Measurements from ENCODE around the gene RAPGEF3.

The RAPGEF3 gene

GRCh38 chr12:47734725-47735480, 23.8 kb downstream of the RAPGEF3 start:
- FAIRE-seq, result no peak
- DNase-seq (ENCODE audit: insufficient read length), result no peak
- TF ChIP-seq TAF1 (IDR thresholded peaks at IDR 0.05; ENCODE audit: borderline replicate concordance, low read depth, low read length) (no peak), POLR2AphosphoS5 (IDR thresholded peaks at IDR 0.05; ENCODE audit: low read depth, low read length) (no peak), POLR2A (IDR thresholded peaks at IDR 0.05; ENCODE audit: low read depth, low read length) (no peak)

DNA sequence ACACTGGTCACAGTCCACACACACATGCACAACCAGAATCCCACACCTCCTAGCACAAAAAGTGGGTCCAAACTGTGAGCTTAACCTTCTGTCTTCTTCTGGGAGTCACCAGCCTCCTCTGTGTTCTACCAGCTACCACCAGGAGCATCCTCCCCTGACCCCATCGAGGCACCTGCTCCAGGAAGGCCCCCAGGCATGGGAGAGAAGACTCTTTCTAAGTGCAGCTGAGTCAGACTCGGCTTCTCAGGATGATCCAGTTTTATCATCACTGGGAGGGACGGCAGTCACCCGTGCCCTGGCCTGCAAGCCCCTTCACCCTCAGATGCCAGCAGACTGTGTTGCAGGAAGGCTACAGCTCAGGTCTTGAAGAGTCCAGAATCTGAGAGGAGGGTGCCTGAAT, 25.5 kb downstream of the RAPGEF3 start:
- DNase-seq (ENCODE audit: insufficient read length), result no peak
- no peak for TF ChIP-seq POLR2A (IDR thresholded peaks at IDR 0.05; ENCODE audit: low read depth, low read length)
- no peak for TF ChIP-seq TAF1 (IDR thresholded peaks at IDR 0.05; ENCODE audit: borderline replicate concordance, low read depth, low read length)
- TF ChIP-seq POLR2AphosphoS5 (IDR thresholded peaks at IDR 0.05; ENCODE audit: low read depth, low read length), result no peak
- FAIRE-seq, result no peak

DNA sequence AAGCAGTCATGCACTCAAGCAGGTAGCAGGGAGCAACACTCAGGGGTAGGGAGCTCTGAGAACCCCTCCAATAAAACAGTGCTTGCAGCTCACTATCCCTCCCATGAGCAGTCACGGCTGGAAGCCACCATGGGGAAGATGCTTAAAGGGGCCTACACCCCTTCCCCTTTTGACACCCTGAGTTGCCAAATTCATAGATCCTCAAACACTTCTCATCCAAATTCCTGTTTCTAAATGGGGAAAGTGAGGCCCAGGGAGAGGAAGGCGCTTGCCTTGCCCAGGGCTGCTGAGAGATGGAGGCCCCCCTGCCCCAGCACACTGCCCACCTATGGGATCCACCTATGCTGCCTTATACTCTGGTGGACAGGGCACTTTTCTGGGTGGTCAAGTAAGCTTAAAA, 26.2 kb downstream of the RAPGEF3 start:
- DNase-seq (ENCODE audit: insufficient read length) (no peak), FAIRE-seq (no peak)
- TF ChIP-seq POLR2A (IDR thresholded peaks at IDR 0.05; ENCODE audit: low read depth, low read length), result no peak
- TF ChIP-seq TAF1 (IDR thresholded peaks at IDR 0.05; ENCODE audit: borderline replicate concordance, low read depth, low read length), result no peak
- no peak for TF ChIP-seq POLR2AphosphoS5 (IDR thresholded peaks at IDR 0.05; ENCODE audit: low read depth, low read length)

DNA sequence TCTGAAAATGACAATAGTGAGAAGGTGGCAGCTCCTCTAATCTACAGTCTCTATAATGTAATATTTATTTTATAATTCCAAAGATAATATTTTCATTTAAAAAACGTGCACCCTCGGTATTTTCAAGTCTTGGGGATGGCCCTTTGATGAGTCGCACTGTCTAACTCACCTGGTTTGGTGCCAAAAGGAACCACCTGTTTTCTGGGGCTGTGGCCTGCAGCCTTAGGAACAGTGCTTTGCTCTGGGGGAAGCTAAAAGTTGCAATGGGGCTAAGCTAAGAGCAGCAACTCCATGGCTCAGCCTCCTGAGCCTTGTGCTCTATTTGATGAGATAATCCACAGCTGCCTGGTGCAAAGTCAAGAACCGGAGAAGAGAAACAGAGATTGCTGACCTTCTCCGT, 27.0 kb downstream of the RAPGEF3 start:
- FAIRE-seq (no peak), DNase-seq (ENCODE audit: insufficient read length) (no peak)
- TF ChIP-seq POLR2AphosphoS5 (IDR thresholded peaks at IDR 0.05; ENCODE audit: low read depth, low read length) (no peak), TAF1 (IDR thresholded peaks at IDR 0.05; ENCODE audit: borderline replicate concordance, low read depth, low read length) (no peak), POLR2A (IDR thresholded peaks at IDR 0.05; ENCODE audit: low read depth, low read length) (no peak)

- TF ChIP-seq TAF1 (IDR thresholded peaks at IDR 0.05; ENCODE audit: borderline replicate concordance, low read depth, low read length) (no peak), POLR2A (IDR thresholded peaks at IDR 0.05; ENCODE audit: low read depth, low read length) (no peak), POLR2AphosphoS5 (IDR thresholded peaks at IDR 0.05; ENCODE audit: low read depth, low read length) (no peak)
- FAIRE-seq, result no peak
- no peak for DNase-seq (ENCODE audit: insufficient read length)
Observed at GRCh38 chr12:47730341-47730744, 28.3 kb downstream of the RAPGEF3 start.

DNA sequence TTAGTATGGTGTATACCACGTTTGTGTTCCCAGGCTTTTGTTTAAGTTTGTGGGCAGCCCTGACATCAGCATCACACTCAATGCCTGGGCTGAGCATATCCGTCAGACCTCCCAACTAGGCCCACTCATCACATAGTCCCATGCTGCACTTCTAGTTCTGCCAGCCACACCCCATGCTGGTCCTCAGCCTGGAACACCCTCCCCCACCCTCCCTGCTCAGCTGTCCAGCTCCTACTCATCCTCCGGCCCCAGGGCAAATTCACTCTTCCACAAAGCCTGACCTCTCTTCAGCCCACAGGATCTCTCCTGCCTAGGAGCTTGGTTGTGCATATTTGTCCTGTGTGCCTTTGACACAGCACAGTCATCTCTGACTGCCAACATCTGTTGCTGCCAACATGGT, 29.4 kb downstream of the RAPGEF3 start:
- no peak for DNase-seq (ENCODE audit: insufficient read length)
- no peak for FAIRE-seq
- TF ChIP-seq POLR2AphosphoS5 (IDR thresholded peaks at IDR 0.05; ENCODE audit: low read depth, low read length) (no peak), POLR2A (IDR thresholded peaks at IDR 0.05; ENCODE audit: low read depth, low read length) (no peak), TAF1 (IDR thresholded peaks at IDR 0.05; ENCODE audit: borderline replicate concordance, low read depth, low read length) (no peak)

DNA sequence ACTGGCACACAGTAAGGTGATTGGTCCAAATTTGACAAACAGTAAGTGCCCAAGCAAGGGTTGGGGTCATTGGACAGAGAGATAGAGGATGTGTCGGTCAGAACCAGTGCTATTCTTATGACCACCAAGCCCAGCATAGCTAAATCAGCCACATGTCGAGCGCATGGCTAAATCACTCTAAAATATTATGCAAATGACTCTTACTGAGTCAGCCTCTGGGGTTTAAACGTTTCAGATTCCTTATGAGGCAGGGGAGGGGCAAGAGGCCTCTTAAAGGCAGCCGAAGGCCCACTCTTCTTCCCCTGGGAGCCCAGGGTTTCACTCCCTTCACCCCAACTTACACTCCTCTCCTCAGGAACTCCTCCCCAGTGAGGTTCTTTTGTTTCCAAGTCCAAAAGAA, 32.8 kb downstream of the RAPGEF3 start:
- FAIRE-seq, result peak; percentile 76
- no peak for DNase-seq (ENCODE audit: insufficient read length)
- TF ChIP-seq POLR2A (IDR thresholded peaks at IDR 0.05; ENCODE audit: low read depth, low read length) (no peak), TAF1 (IDR thresholded peaks at IDR 0.05; ENCODE audit: borderline replicate concordance, low read depth, low read length) (no peak), POLR2AphosphoS5 (IDR thresholded peaks at IDR 0.05; ENCODE audit: low read depth, low read length) (no peak)

- TF ChIP-seq TAF1 (IDR thresholded peaks at IDR 0.05; ENCODE audit: borderline replicate concordance, low read depth, low read length), result no peak
- no peak for TF ChIP-seq POLR2A (IDR thresholded peaks at IDR 0.05; ENCODE audit: low read depth, low read length)
- TF ChIP-seq POLR2AphosphoS5 (IDR thresholded peaks at IDR 0.05; ENCODE audit: low read depth, low read length), result no peak
- FAIRE-seq, result no peak
- DNase-seq (ENCODE audit: insufficient read length), result no peak
Observed at GRCh38 chr12:47725091-47725772, 33.4 kb downstream of the RAPGEF3 start, which contains the start of gene ENDOU. Gene ENDOU, minus strand, starts transcription at chr12:47725490. Its CDS starts 77 bp downstream, at chr12:47725413.

DNA sequence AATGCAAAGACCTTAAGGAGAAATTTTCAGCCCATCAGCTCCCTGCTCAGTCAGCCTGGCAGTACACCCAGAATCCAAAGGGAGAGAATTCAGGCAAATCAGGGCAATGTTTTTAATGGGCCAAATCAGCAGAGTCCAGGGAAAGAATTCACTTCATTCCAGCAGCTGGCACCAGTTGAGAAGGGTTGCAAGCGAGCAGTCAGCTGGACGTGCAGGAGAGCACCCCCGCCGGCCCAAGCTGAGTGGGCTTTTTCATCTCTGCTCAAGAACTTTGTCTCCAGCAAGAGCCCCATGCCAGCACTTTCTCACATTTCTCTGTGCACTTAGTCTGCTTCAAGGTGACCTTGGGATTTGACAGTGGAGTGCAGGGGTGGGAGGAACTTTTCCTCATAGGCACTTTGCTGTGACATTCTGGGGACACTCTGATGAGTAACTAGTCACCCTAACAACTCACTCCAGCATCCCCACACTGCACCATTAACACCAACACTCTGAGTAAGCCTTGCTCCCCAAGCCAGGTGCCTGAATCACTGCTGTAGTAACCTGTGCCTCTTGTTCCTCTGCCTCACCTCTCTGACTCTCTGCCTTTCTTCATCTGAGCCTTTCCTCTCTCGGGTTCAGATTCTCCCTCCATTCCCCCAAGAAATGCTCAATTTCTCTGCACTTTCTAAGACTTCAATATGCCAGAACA, 35.6 kb downstream of the RAPGEF3 start:
- DNase-seq (ENCODE audit: insufficient read length) (no peak), FAIRE-seq (no peak)
- TF ChIP-seq TAF1 (IDR thresholded peaks at IDR 0.05; ENCODE audit: borderline replicate concordance, low read depth, low read length) (no peak), POLR2AphosphoS5 (IDR thresholded peaks at IDR 0.05; ENCODE audit: low read depth, low read length) (no peak), POLR2A (IDR thresholded peaks at IDR 0.05; ENCODE audit: low read depth, low read length) (no peak)

- no peak for TF ChIP-seq POLR2AphosphoS5 (IDR thresholded peaks at IDR 0.05; ENCODE audit: low read depth, low read length)
- TF ChIP-seq POLR2A (IDR thresholded peaks at IDR 0.05; ENCODE audit: low read depth, low read length), result no peak
- no peak for TF ChIP-seq TAF1 (IDR thresholded peaks at IDR 0.05; ENCODE audit: borderline replicate concordance, low read depth, low read length)
- DNase-seq (ENCODE audit: insufficient read length) (no peak), FAIRE-seq (no peak)
Observed at GRCh38 chr12:47722136-47722834, 36.4 kb downstream of the RAPGEF3 start.

GRCh38 chr12:47721431-47721973, 37.2 kb downstream of the RAPGEF3 start:
- FAIRE-seq (no peak), DNase-seq (ENCODE audit: insufficient read length) (no peak)
- TF ChIP-seq POLR2A (IDR thresholded peaks at IDR 0.05; ENCODE audit: low read depth, low read length) (no peak), POLR2AphosphoS5 (IDR thresholded peaks at IDR 0.05; ENCODE audit: low read depth, low read length) (no peak), TAF1 (IDR thresholded peaks at IDR 0.05; ENCODE audit: borderline replicate concordance, low read depth, low read length) (no peak)
